ENCODE data around the gene EME2.

DNA sequence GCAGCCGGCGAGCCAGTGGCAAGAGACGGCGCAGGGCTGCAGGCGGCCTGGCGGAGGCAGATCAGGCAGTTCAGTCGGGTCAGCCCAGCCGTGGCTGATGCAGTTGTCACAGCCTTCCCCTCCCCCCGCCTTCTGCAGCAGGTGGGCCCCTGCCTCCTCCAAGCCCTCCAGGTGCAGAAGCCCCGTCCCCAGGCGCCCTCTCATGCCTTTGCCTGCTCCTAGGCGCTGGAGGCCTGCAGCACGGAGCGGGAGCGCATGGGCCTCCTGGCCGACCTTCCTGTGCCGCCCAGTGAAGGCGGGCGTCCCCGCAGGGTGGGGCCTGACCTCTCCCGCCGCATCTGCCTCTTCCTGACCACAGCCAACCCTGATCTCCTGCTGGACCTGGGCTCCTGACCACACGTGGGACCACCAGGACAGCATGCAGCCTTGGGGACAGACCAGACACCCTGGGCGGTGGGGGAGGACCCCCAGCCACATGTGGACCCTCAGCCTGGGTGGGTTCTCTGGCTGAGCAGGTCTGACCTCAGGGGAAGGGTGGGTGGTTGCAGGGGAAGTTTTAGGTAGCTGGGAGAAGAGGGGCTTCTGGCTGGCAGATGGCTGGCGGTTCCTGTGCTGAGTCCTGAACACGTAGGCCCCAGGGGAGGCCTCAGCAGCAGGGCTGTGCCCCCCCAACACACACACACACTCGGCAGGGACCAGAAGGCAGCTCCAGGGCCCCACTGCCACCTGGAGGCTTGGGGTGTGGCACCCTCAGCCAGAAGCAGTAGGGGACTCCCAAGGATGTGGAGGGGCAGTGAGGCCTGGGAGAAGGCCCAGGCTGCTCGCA is 3.4 kb downstream of the EME2 start:
- no peak for TF ChIP-seq EZH2 (IDR thresholded peaks at IDR 0.05; ENCODE audit: borderline replicate concordance, low read depth, low read length, poor library complexity, severe bottlenecking)
- TF ChIP-seq, protein P1, sequence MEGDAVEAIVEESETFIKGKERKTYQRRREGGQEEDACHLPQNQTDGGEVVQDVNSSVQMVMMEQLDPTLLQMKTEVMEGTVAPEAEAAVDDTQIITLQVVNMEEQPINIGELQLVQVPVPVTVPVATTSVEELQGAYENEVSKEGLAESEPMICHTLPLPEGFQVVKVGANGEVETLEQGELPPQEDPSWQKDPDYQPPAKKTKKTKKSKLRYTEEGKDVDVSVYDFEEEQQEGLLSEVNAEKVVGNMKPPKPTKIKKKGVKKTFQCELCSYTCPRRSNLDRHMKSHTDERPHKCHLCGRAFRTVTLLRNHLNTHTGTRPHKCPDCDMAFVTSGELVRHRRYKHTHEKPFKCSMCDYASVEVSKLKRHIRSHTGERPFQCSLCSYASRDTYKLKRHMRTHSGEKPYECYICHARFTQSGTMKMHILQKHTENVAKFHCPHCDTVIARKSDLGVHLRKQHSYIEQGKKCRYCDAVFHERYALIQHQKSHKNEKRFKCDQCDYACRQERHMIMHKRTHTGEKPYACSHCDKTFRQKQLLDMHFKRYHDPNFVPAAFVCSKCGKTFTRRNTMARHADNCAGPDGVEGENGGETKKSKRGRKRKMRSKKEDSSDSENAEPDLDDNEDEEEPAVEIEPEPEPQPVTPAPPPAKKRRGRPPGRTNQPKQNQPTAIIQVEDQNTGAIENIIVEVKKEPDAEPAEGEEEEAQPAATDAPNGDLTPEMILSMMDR (conservative IDR thresholded peaks at IDR 0.05; ENCODE audit: low read depth, low read length), result no peak

Data from A673 (cell line).